Transverse colon (tissue), 4 donors: ENCODE data around the gene BAX.

Experiments used
- EP300 ChIP-seq: sonication (generic); formaldehyde crosslinking; IDR thresholded peaks from one replicate; pipeline ENCODE4 v1.6.1; 2017; ENCODE audit warnings: antibody characterized with exemption, low read depth
- POLR2A ChIP-seq: fragments of 450-650 bp; IDR thresholded peaks from one replicate; pipeline ENCODE4 v1.6.1; 2016; ENCODE audit warnings: antibody characterized with exemption, mild to moderate bottlenecking, moderate library complexity
- POLR2AphosphoS5 ChIP-seq, 3 donors: sonication (generic); formaldehyde crosslinking; IDR thresholded peaks; one replicate each; pipeline ENCODE4 v1.6.1; 2016; ENCODE audit warnings: antibody characterized with exemption in 3 of 3
- TF ChIP-seq, protein P1 (sequence below), 5 experiments: fragments of 200-600 bp in 3 of 5; fragments of 450-650 bp in 2 of 5; sonication (generic) in 3 of 5; IDR thresholded peaks; 1 replicate in 2 of 5; 2 replicates in 3 of 5; pipeline ENCODE4 v1.5.1; 2016 to 2017; ENCODE audit warnings: antibody characterized with exemption in 5 of 5, inconsistent platforms in 3 of 5, mild to moderate bottlenecking in 2 of 5, moderate library complexity in 1 of 5

DNA sequence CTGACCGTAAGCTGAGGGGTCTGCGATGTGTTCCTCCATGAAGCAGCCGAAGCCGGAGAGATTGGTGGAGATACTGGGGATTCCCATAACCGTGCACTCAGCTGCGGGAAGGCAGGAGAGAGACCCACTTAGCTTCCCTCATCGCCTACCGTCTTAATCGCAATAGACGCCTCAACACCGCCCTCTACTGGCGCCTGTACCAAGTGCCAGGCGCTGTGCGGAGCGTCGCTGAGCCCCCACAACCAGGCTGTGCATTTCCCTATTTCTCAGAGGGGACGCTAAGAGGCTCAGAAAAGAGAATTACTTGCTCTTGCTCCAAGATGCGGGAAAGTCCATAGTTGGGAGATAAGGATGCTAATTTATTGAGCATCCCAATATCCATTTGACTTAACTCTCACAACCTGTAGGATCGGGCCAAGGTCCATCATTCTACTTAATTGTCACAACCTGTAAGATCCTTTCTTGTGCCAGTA lies 16.3 kb downstream of the BAX start:
- TF ChIP-seq, protein P1, sequence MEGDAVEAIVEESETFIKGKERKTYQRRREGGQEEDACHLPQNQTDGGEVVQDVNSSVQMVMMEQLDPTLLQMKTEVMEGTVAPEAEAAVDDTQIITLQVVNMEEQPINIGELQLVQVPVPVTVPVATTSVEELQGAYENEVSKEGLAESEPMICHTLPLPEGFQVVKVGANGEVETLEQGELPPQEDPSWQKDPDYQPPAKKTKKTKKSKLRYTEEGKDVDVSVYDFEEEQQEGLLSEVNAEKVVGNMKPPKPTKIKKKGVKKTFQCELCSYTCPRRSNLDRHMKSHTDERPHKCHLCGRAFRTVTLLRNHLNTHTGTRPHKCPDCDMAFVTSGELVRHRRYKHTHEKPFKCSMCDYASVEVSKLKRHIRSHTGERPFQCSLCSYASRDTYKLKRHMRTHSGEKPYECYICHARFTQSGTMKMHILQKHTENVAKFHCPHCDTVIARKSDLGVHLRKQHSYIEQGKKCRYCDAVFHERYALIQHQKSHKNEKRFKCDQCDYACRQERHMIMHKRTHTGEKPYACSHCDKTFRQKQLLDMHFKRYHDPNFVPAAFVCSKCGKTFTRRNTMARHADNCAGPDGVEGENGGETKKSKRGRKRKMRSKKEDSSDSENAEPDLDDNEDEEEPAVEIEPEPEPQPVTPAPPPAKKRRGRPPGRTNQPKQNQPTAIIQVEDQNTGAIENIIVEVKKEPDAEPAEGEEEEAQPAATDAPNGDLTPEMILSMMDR (IDR thresholded peaks at IDR 0.05) = peak; percentile 81 to 93 (median 92)
- no peak for TF ChIP-seq EP300
- TF ChIP-seq POLR2A = no peak
- TF ChIP-seq POLR2AphosphoS5 (IDR thresholded peaks at IDR 0.05) = peak in 1 of 3 donors; percentile 12
